Measurements from ENCODE around the gene BMPR1A. TPM values are rescaled to one million over a fixed set of nuclear protein-coding genes. Genes with fewer than 3 reads are reported as not detected.
A peak's percentile ranks its signal among the peaks of the same experiment; 100 is the strongest.

BMPR1A gene
- total and polyA plus RNA-seq, 10 of the 15 experiments (the other 5 are each of a cell fraction or from before 2014, with no cell fraction given), result 2.3 to 22.7 (median 13.1) TPM

- TF ChIP-seq, protein P1, sequence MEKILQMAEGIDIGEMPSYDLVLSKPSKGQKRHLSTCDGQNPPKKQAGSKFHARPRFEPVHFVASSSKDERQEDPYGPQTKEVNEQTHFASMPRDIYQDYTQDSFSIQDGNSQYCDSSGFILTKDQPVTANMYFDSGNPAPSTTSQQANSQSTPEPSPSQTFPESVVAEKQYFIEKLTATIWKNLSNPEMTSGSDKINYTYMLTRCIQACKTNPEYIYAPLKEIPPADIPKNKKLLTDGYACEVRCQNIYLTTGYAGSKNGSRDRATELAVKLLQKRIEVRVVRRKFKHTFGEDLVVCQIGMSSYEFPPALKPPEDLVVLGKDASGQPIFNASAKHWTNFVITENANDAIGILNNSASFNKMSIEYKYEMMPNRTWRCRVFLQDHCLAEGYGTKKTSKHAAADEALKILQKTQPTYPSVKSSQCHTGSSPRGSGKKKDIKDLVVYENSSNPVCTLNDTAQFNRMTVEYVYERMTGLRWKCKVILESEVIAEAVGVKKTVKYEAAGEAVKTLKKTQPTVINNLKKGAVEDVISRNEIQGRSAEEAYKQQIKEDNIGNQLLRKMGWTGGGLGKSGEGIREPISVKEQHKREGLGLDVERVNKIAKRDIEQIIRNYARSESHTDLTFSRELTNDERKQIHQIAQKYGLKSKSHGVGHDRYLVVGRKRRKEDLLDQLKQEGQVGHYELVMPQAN (conservative IDR thresholded peaks at IDR 0.05), result 0 out of 2 replicates have a peak, but pooled peaks have one; percentile 3
- TF ChIP-seq ZNF622 (IDR thresholded peaks at IDR 0.05) (no peak), ZNF207 (IDR thresholded peaks at IDR 0.05; ENCODE audit: borderline replicate concordance) (no peak), HDAC6 (IDR thresholded peaks at IDR 0.05; ENCODE audit: unreplicated experiment) (no peak), LARP7 (IDR thresholded peaks at IDR 0.05) (no peak), CEBPB (IDR thresholded peaks at IDR 0.05; ENCODE audit: borderline replicate concordance in 1 of 2, low read depth in 2 of 2, low read length in 2 of 2) (no peak), JUNB (IDR thresholded peaks at IDR 0.05) (no peak), BACH1 (IDR thresholded peaks at IDR 0.05; ENCODE audit: borderline replicate concordance) (no peak), NR2F1 (conservative IDR thresholded peaks at IDR 0.05) (0 out of 2 replicates have a peak, but pooled peaks have one; percentile 1), TCF7 (IDR thresholded peaks at IDR 0.05; ENCODE audit: borderline replicate concordance) (no peak), STAT3 (IDR thresholded peaks at IDR 0.05; ENCODE audit: low read depth, low read length) (no peak), BRCA1 (IDR thresholded peaks at IDR 0.05; ENCODE audit: low read depth, low read length) (no peak), STAT1 (conservative IDR thresholded peaks at IDR 0.05) (no peak), ZNF274 (IDR thresholded peaks at IDR 0.05; ENCODE audit: insufficient read depth, insufficient read length) (no peak), POLR2AphosphoS5 (IDR thresholded peaks at IDR 0.05; ENCODE audit: low read length) (no peak), CREM (IDR thresholded peaks at IDR 0.05; ENCODE audit: low read depth) (no peak), PML (IDR thresholded peaks at IDR 0.05; ENCODE audit: low read length) (no peak), SIN3A (IDR thresholded peaks at IDR 0.05; ENCODE audit: low read depth, low read length) (no peak), NFIC (IDR thresholded peaks at IDR 0.05; ENCODE audit: low read depth, low read length) (no peak), DPF2 (IDR thresholded peaks at IDR 0.05) (no peak), RUNX3 (IDR thresholded peaks at IDR 0.05; ENCODE audit: low read length) (0 out of 2 replicates have a peak, but pooled peaks have one; percentile 22), FOXM1 (IDR thresholded peaks at IDR 0.05; ENCODE audit: low read depth, low read length) (0 out of 2 replicates have a peak, but pooled peaks have one; percentile 11), CHD2 (IDR thresholded peaks at IDR 0.05; ENCODE audit: borderline replicate concordance, low read depth, low read length) (no peak), ESRRA (IDR thresholded peaks at IDR 0.05; ENCODE audit: low read length) (no peak)
- TF ChIP-seq, protein P2, sequence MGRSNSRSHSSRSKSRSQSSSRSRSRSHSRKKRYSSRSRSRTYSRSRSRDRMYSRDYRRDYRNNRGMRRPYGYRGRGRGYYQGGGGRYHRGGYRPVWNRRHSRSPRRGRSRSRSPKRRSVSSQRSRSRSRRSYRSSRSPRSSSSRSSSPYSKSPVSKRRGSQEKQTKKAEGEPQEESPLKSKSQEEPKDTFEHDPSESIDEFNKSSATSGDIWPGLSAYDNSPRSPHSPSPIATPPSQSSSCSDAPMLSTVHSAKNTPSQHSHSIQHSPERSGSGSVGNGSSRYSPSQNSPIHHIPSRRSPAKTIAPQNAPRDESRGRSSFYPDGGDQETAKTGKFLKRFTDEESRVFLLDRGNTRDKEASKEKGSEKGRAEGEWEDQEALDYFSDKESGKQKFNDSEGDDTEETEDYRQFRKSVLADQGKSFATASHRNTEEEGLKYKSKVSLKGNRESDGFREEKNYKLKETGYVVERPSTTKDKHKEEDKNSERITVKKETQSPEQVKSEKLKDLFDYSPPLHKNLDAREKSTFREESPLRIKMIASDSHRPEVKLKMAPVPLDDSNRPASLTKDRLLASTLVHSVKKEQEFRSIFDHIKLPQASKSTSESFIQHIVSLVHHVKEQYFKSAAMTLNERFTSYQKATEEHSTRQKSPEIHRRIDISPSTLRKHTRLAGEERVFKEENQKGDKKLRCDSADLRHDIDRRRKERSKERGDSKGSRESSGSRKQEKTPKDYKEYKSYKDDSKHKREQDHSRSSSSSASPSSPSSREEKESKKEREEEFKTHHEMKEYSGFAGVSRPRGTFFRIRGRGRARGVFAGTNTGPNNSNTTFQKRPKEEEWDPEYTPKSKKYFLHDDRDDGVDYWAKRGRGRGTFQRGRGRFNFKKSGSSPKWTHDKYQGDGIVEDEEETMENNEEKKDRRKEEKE (IDR thresholded peaks at IDR 0.05), result no peak
- TF ChIP-seq, protein P3, sequence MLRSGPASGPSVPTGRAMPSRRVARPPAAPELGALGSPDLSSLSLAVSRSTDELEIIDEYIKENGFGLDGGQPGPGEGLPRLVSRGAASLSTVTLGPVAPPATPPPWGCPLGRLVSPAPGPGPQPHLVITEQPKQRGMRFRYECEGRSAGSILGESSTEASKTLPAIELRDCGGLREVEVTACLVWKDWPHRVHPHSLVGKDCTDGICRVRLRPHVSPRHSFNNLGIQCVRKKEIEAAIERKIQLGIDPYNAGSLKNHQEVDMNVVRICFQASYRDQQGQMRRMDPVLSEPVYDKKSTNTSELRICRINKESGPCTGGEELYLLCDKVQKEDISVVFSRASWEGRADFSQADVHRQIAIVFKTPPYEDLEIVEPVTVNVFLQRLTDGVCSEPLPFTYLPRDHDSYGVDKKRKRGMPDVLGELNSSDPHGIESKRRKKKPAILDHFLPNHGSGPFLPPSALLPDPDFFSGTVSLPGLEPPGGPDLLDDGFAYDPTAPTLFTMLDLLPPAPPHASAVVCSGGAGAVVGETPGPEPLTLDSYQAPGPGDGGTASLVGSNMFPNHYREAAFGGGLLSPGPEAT (IDR thresholded peaks at IDR 0.05; ENCODE audit: low read depth), result no peak
Measured at GRCh38 chr10:86757113-86757972, 924 bp downstream of the BMPR1A start (continued).

All from GM12878 (cell line).